Nephron progenitor cell (in vitro differentiated cells): ENCODE results near the gene SAMD1.

Experiments
- DNase-seq: peaks from one replicate; pipeline ENCODE4 v3.0.0; 2021
- H3K27ac Mint-ChIP-seq: 2 replicates; pipeline ENCODE4 v1.8.0; 2021; ENCODE audit warnings: mild to moderate bottlenecking, moderate library complexity, mixed read lengths
- H3K27me3 Mint-ChIP-seq: 2 replicates; pipeline ENCODE4 v1.8.0; 2021; ENCODE audit warnings: mild to moderate bottlenecking, low read depth, mixed read lengths; ENCODE audit not compliant: poor library complexity
- H3K36me3 Mint-ChIP-seq: 2 replicates; pipeline ENCODE4 v1.8.0; 2021; ENCODE audit warnings: low read depth, mixed read lengths
- H3K4me1 Mint-ChIP-seq: 2 replicates; pipeline ENCODE4 v1.8.0; 2021; ENCODE audit warnings: mixed read lengths
- H3K4me3 Mint-ChIP-seq: 2 replicates; pipeline ENCODE4 v1.8.0; 2021; ENCODE audit warnings: mild to moderate bottlenecking, moderate library complexity, mixed read lengths
- H3K9me3 Mint-ChIP-seq: 2 replicates; pipeline ENCODE4 v1.8.0; 2021; ENCODE audit warnings: mild to moderate bottlenecking, moderate library complexity, mixed read lengths
- TF ChIP-seq, protein P1 (sequence below): fragments of 200-600 bp; sonication (generic); IDR thresholded peaks from 2 replicates; pipeline ENCODE4 v1.5.0; 2021; ENCODE audit warnings: antibody characterized with exemption

Gene SAMD1

DNA sequence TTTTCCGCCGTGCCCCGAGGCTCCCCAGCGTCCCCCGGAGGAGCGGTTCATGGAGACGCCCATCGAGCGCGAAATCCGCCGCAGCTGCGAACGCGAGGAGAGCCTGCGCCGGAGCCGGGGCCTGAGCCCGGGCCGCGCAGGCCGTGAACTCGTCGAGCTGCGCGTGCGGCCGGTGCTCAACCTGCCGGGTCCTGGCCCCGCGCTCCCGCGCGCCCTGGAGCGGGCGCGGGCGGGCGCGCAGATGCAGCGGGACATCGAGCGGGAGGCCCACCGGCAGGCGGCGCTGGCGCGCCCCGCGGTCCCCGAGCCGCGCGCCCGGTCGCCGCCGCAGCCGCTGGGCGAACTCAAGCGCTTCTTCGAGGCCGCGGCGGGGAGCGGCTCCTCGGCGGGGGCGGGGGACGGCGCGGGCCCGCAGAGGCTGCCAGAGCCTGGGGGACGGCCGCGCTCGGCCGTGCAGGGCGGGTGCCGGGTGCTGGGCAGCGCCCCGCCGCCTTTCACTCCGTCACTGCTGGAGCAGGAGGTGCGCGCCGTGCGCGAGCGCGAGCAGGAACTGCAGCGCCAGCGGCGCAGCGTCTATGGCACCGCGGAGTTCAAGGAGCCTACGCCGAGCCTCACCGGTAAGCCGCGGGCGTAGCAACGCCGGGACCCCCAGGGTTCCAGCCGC, 17.2 kb downstream of the SAMD1 start:
- peak; percentile 88 for DNase-seq
- TF ChIP-seq, protein P1, sequence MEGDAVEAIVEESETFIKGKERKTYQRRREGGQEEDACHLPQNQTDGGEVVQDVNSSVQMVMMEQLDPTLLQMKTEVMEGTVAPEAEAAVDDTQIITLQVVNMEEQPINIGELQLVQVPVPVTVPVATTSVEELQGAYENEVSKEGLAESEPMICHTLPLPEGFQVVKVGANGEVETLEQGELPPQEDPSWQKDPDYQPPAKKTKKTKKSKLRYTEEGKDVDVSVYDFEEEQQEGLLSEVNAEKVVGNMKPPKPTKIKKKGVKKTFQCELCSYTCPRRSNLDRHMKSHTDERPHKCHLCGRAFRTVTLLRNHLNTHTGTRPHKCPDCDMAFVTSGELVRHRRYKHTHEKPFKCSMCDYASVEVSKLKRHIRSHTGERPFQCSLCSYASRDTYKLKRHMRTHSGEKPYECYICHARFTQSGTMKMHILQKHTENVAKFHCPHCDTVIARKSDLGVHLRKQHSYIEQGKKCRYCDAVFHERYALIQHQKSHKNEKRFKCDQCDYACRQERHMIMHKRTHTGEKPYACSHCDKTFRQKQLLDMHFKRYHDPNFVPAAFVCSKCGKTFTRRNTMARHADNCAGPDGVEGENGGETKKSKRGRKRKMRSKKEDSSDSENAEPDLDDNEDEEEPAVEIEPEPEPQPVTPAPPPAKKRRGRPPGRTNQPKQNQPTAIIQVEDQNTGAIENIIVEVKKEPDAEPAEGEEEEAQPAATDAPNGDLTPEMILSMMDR, result no peak
- Mint-ChIP-seq H3K4me3 (peak overlapping the region; percentile 96), H3K27me3 (peaks cover 57% of the 10 kb centered on the region), H3K4me1 (peaks cover 14% of the 10 kb centered on the region), H3K27ac (no peak overlapping the region), H3K9me3 (no peaks in the 10 kb centered on the region), H3K36me3 (no peaks in the 10 kb centered on the region)

DNA sequence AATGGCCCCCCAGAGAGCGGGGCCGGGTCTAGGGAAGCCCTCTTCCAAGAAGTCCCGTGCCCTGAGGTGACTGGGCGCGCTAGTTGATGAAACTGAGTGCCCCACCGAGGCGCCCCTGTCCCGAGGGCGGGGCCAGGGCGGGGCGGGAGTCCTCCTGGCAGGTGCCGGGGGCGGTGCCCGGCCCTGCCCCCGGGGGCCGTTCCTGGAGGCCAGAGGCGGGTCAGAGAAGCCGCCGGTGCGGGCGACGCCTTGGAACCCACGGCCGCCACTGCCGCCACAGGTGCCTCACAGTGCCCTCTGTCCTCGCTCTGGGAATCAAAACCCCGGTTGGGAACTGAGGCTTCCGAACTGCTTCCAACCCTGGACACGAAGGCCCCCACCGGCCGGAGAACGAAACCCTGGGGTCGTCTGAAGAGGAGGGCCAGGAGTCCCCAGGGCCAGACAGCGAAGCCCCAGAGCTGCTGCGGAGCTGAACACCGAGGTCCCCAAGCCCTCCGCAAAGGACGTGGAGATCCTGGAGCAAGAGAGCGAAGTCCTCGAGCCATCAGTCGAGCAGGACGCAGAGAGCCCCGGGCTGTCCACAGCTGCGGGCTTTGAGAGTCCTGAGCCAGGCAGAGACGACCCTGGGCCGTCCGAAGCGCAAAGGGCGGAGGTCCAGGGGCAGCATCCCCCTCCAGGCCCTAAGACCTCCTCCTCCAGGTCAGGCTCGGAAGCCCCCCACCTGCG, 17.9 kb downstream of the SAMD1 start, which contains the start of gene MISP3:
MISP3 (plus strand) TSS at position 252 of the 726 bp plus-strand sequence. CDS start 524 bp downstream, outside the sequence.
- TF ChIP-seq, protein P1, result no peak
- Mint-ChIP-seq H3K4me3 (peak within 1 kb of the TSS; percentile 96), H3K27me3 (peaks cover 56% of the 10 kb centered on the region), H3K36me3 (no peaks in the 10 kb centered on the region), H3K27ac (no peak within 1 kb of the TSS), H3K9me3 (no peaks in the 10 kb centered on the region), H3K4me1 (peaks cover 14% of the 10 kb centered on the region)
- peak; percentile 37 for DNase-seq

DNA sequence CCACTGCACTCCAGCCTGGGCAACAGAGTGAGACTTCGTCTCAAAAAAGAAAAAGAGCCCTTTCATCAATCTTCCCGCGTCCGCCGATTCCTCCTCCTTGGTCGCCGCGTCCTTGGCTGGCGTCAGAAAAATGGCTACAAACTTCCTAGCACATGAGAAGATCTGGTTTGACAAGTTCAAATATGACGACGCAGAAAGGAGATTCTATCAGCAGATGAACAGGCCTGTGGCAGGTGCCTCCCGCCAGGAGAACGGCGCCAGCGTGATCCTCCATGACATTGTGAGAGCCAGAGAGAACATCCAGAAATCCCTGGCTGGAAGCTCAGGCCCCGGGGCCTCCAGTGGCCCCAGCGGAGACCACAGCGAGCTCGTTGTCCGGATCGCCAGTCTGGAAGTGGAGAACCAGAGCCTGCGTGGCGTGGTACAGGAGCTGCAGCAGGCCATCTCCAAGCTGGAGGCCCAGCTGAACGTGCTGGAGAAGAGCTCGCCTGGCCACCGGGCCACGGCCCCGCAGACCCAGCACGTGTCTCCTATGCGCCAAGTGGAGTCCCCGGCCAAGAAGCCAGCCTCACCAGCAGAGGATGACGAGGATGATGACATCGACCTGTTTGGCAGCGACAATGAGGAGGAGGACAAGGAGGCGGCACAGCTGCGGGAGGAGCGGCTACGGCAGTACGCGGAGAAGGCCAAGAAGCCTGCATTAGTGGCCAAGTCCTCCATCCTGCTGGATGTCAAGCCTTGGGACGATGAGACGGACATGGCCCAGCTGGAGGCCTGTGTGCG, 20.1 kb downstream of the SAMD1 start:
- DNase-seq, result no peak
- Mint-ChIP-seq H3K27ac (no peak overlapping the region), H3K36me3 (no peaks in the 10 kb centered on the region), H3K4me3 (no peak overlapping the region), H3K9me3 (no peaks in the 10 kb centered on the region), H3K27me3 (peaks cover 60% of the 10 kb centered on the region), H3K4me1 (peaks cover 14% of the 10 kb centered on the region)
- TF ChIP-seq, protein P1, result no peak

DNA sequence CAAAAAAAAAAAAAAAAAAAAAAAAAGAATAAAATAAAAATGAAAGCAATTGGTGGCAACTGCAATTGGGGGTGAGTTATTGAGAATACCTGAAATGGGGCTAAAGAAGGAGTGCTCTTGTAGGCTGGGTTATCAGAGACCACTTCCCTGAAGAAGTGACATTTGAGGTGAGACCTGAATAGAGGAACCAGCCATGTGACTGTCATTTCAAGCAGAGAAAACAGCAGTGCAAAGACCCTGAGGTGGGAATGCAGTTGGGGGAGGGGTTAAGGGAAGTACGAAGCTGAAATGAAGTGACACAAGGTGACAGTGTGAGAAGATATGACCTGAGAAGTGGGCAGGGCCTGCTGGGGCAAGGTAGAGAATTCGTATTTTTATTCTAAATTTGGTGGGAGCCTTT, 24.4 kb downstream of the SAMD1 start:
- DNase-seq, result no peak
- TF ChIP-seq, protein P1, result no peak
- peaks cover 56% of the 10 kb centered on the region for H3K27me3 Mint-ChIP-seq
- no peak overlapping the region for H3K27ac Mint-ChIP-seq
- no peak overlapping the region for H3K4me3 Mint-ChIP-seq
- no peaks in the 10 kb centered on the region for H3K36me3 Mint-ChIP-seq
- no peaks in the 10 kb centered on the region for H3K9me3 Mint-ChIP-seq
- H3K4me1 Mint-ChIP-seq, result peaks cover 4% of the 10 kb centered on the region

DNA sequence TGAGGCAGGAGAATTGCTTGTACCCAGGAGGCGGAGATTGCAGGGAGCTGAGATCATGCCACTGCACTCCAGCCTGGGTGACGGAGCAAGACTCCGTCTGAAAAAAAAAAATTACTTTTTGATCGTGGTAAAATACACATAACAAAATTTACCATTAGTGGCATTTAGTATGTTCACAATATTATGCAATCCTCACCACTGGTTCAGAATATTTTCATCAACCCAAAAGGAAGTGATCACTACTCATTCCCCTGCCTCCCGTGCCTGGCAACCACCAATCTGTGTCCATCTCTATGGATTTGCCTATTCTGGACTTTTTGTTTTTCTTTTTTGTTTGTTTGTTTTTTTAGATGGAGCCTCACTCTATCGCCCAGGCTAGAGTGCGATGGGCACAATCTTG, 27.4 kb downstream of the SAMD1 start:
- peaks cover 18% of the 10 kb centered on the region for H3K4me1 Mint-ChIP-seq
- TF ChIP-seq, protein P1, result no peak
- no peaks in the 10 kb centered on the region for H3K36me3 Mint-ChIP-seq
- H3K9me3 Mint-ChIP-seq, result no peaks in the 10 kb centered on the region
- DNase-seq, result no peak
- H3K27ac Mint-ChIP-seq, result no peak overlapping the region
- no peak overlapping the region for H3K4me3 Mint-ChIP-seq
- peaks cover 71% of the 10 kb centered on the region for H3K27me3 Mint-ChIP-seq
